ENCODE measurements around the gene IQSEC1. TPM values are rescaled to one million over a fixed set of nuclear protein-coding genes. Genes with fewer than 3 reads are reported as not detected.

IQSEC1 gene
- total and polyA plus RNA-seq, 2 of the 8 experiments (the other 6 are each of a cell fraction or from before 2014, with no cell fraction given) = 6.8 to 28.8 TPM

DNA sequence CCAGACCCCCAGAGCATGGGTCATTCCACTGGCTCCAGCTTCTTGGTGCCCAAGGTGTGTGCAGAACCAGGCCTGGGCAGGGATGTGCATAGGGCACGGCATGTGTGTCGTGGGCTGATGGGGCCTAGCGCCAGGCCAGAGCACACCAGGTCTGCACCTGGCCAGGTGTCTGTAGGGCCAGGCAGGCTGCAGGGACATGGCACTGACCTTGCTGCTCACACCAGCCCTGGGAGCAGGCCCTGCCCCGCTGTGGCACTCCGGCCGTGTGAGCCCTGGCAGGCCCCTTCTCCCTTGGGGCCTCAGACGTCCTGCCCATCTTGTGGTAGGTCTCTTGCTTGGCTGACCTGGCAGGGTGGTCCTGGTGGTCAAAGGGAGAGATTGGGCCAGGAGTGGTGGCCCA, 147.6 kb downstream of the IQSEC1 start:
- TF ChIP-seq ASH2L (IDR thresholded peaks at IDR 0.05; ENCODE audit: low read length) (no peak), TAF7 (optimal IDR thresholded peaks at IDR 0.05; ENCODE audit: borderline replicate concordance, low read depth, low read length) (no peak), CTBP2 (IDR thresholded peaks at IDR 0.05; ENCODE audit: borderline replicate concordance, insufficient read depth, insufficient read length, low read length) (no peak), EP300 (IDR thresholded peaks at IDR 0.05; ENCODE audit: borderline replicate concordance in 1 of 2, low read depth in 2 of 2, low read length in 2 of 2) (no peak), EZH2 (IDR thresholded peaks at IDR 0.05; ENCODE audit: low read depth, low read length, severe bottlenecking) (no peak)
- TF ChIP-seq, protein P1, sequence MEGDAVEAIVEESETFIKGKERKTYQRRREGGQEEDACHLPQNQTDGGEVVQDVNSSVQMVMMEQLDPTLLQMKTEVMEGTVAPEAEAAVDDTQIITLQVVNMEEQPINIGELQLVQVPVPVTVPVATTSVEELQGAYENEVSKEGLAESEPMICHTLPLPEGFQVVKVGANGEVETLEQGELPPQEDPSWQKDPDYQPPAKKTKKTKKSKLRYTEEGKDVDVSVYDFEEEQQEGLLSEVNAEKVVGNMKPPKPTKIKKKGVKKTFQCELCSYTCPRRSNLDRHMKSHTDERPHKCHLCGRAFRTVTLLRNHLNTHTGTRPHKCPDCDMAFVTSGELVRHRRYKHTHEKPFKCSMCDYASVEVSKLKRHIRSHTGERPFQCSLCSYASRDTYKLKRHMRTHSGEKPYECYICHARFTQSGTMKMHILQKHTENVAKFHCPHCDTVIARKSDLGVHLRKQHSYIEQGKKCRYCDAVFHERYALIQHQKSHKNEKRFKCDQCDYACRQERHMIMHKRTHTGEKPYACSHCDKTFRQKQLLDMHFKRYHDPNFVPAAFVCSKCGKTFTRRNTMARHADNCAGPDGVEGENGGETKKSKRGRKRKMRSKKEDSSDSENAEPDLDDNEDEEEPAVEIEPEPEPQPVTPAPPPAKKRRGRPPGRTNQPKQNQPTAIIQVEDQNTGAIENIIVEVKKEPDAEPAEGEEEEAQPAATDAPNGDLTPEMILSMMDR (IDR thresholded peaks at IDR 0.05; ENCODE audit: control extremely low read depth in 1 of 3, insufficient read depth in 1 of 3, low read depth in 1 of 3, low read length in 3 of 3) = no peak
- TF ChIP-seq, protein P2, sequence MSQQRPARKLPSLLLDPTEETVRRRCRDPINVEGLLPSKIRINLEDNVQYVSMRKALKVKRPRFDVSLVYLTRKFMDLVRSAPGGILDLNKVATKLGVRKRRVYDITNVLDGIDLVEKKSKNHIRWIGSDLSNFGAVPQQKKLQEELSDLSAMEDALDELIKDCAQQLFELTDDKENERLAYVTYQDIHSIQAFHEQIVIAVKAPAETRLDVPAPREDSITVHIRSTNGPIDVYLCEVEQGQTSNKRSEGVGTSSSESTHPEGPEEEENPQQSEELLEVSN (IDR thresholded peaks at IDR 0.05) = no peak
- Histone ChIP-seq H3K36me3 (ENCODE audit: control insufficient read depth in 2 of 4, insufficient read depth in 4 of 4, low read length in 3 of 4) (peaks cover 0 to 9% (median 1%) of the 10 kb centered on the region in 4 experiments; a peak in 3 of 8 replicates), H3K23me2 (ENCODE audit: low read depth, low read length) (no peaks in the 10 kb centered on the region), H2BK15ac (ENCODE audit: low read length) (no peak overlapping the region), H3K4me1 (replicated peaks in 1 of 4; ENCODE audit: control insufficient read depth in 3 of 4, insufficient read depth in 4 of 4, low read length in 3 of 4) (no peaks in the 10 kb centered on the region), H2BK12ac (ENCODE audit: low read depth, low read length) (no peak overlapping the region), H3K9me3 (ENCODE audit: insufficient read depth in 2 of 2, low read depth in 1 of 2, low read length in 1 of 2) (no peaks in the 10 kb centered on the region), H3K27ac (ENCODE audit: low read depth, low read length) (no peak overlapping the region), H3K4me3 (ENCODE audit: extremely low read depth in 1 of 4, insufficient read depth in 2 of 4, low read depth in 3 of 4, low read length in 4 of 4) (no peak overlapping the region), H4K5ac (ENCODE audit: insufficient read length, low read depth, low read length) (no peak overlapping the region), H2BK20ac (ENCODE audit: low read length) (no peak overlapping the region), H3K23ac (ENCODE audit: insufficient read length) (no peak overlapping the region), H3K9ac (replicated peaks in 1 of 4; ENCODE audit: extremely low read depth in 1 of 4, low read depth in 3 of 4, low read length in 3 of 4) (no peak overlapping the region), H2BK120ac (replicated peaks; ENCODE audit: low read depth, low read length) (no peak overlapping the region), H3K56ac (replicated peaks; ENCODE audit: insufficient read length, low read depth, low read length) (no peak overlapping the region), H3K18ac (ENCODE audit: extremely low read depth, low read length) (no peak overlapping the region), H4K8ac (ENCODE audit: extremely low read depth, insufficient read depth, low read length) (no peak overlapping the region; the same call in 1 of the 2 replicates), H4K91ac (replicated peaks; ENCODE audit: insufficient read length, low read length) (no peak overlapping the region), H3K79me1 (ENCODE audit: low read depth, low read length) (no peaks in the 10 kb centered on the region), H2AK5ac (ENCODE audit: low read depth, low read length) (no peak overlapping the region), H3K27me3 (replicated peaks in 1 of 4; ENCODE audit: control insufficient read depth in 3 of 4, extremely low read depth in 1 of 4, insufficient read depth in 3 of 4, low read length in 3 of 4) (no peaks in the 10 kb centered on the region), H2BK5ac (ENCODE audit: low read depth, low read length) (no peak overlapping the region), H3K4me2 (ENCODE audit: insufficient read depth in 1 of 2, low read depth in 2 of 2, low read length in 2 of 2) (no peak overlapping the region), H4K20me1 (replicated peaks in 1 of 2; ENCODE audit: control insufficient read depth in 1 of 2, insufficient read depth in 2 of 2, low read length in 2 of 2) (peaks cover 0 to 21% of the 10 kb centered on the region in 2 experiments), H3K14ac (ENCODE audit: insufficient read length) (no peak overlapping the region), H2AFZ (ENCODE audit: low read length) (no peak overlapping the region), H3K79me2 (ENCODE audit: control insufficient read depth in 1 of 2, insufficient read depth in 2 of 2, low read length in 2 of 2) (no peaks in the 10 kb centered on the region), H3K4ac (replicated peaks; ENCODE audit: insufficient read length, low read depth, low read length) (no peak overlapping the region)
- ChIA-PET CTCF (ENCODE audit: partially characterized antibody) (interaction anchor here (1.1 to 1.9 kb wide), 2 partner anchors 10 to 36 kb away, joined by 3 to 4 read pairs; no protein-coding TSS in a partner anchor), POLR2A (ENCODE audit: partially characterized antibody) (no interaction called here)
- 93% methylated on average over 7 of the region's 7 CpGs; no CpG with 5 or more reads in 1 of the 2 experiments for WGBS, 2 experiments (ENCODE audit: extremely low coverage in 1 of 2, insufficient coverage in 1 of 2, insufficient read length in 1 of 2, insufficient replicate concordance in 2 of 2, low coverage in 1 of 2, low lambda C conversion rate in 2 of 2, missing lambda C conversion rate in 1 of 2)
- no peak for DNase-seq (ENCODE audit: low read depth in 1 of 2, low spot score in 2 of 2)
- no peak for FAIRE-seq
